ENCODE measurements around the gene ZBED1.
"Not testable (repeated sequence)": the region's sequence is repeated elsewhere in the genome, so short reads cannot be mapped to it uniquely, and the experiment has no call there.

The ZBED1 gene

GRCh38 chrX:2474963-2475726 is 25.6 kb downstream of the ZBED1 start:
- no peaks in the 10 kb centered on the region for H3F3A ChIP-seq (ENCODE audit: insufficient read depth, low read length)
- no peaks in the 10 kb centered on the region for H3K9me2 ChIP-seq (ENCODE audit: low read depth, low read length)
- H3K4me1 ChIP-seq (ENCODE audit: insufficient read depth, low read length, severe bottlenecking): no peaks in the 10 kb centered on the region
- H3K79me2 ChIP-seq (ENCODE audit: insufficient read depth, low read length): peaks cover 28% of the 10 kb centered on the region
- no peaks in the 10 kb centered on the region for H3K27me3 ChIP-seq (ENCODE audit: insufficient read depth, low read length)
- no peak overlapping the region for H3K4me3 ChIP-seq (ENCODE audit: low read depth, low read length, poor library complexity, severe bottlenecking)
- H3K9me3 ChIP-seq (ENCODE audit: low read length): no peaks in the 10 kb centered on the region
- no peaks in the 10 kb centered on the region for H4K20me1 ChIP-seq (ENCODE audit: insufficient read depth, low read length)
- H2AFZ ChIP-seq (ENCODE audit: low read length): no peak overlapping the region
- no peak overlapping the region for H3K4me2 ChIP-seq (ENCODE audit: low read length)
- TF ChIP-seq CTCF (IDR thresholded peaks at IDR 0.05; ENCODE audit: low read length) (no peak), EZH2 (IDR thresholded peaks at IDR 0.05; ENCODE audit: borderline replicate concordance, low read length) (no peak)
- H3K9ac ChIP-seq (ENCODE audit: low read length): no peak overlapping the region
- H3K27ac ChIP-seq (ENCODE audit: low read depth, low read length, poor library complexity, severe bottlenecking): no peak overlapping the region
- H3K36me3 ChIP-seq (ENCODE audit: insufficient read depth, low read length): peaks cover 21% of the 10 kb centered on the region

DNA sequence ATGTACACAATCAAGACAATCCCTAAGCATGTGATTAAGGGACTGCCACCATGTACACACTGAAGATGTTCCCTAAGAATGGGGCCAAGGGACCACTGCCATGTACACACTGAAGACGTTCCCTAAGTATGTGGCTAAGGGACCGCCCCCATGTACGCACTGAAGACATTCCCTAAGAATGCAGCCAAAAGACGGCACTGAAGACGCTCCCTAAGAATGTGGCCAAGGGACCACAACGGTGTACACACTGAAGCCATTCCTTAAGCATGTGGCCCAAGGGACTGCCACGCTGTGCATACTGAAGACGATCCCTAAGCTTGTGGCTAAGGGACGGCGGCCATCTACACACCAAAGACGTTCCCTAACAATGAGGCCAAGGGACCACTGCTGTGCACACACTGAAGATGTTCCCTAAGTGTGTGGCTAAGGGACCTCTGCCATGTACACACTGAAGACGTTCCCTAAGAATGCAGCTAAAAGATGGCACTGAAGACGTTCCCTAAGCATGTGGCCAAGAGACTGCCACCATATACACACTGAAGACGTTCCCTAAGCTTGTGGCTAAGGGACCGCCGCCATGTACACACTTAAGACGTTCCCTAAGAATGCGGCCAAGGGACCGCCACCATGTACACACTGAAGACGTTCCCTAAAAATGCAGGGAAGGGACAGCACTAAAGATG is 26.4 kb downstream of the ZBED1 start:
- H3K4me2 ChIP-seq (ENCODE audit: low read length): no peak overlapping the region
- no peaks in the 10 kb centered on the region for H3K27me3 ChIP-seq (ENCODE audit: insufficient read depth, low read length)
- H3K36me3 ChIP-seq (ENCODE audit: insufficient read depth, low read length): peaks cover 15% of the 10 kb centered on the region
- H3K27ac ChIP-seq (ENCODE audit: low read depth, low read length, poor library complexity, severe bottlenecking): no peak overlapping the region
- TF ChIP-seq CTCF (IDR thresholded peaks at IDR 0.05; ENCODE audit: low read length) (no peak), EZH2 (IDR thresholded peaks at IDR 0.05; ENCODE audit: borderline replicate concordance, low read length) (no peak)
- H3K4me3 ChIP-seq (ENCODE audit: low read depth, low read length, poor library complexity, severe bottlenecking): no peak overlapping the region
- H2AFZ ChIP-seq (ENCODE audit: low read length): no peak overlapping the region
- H3K9me2 ChIP-seq (ENCODE audit: low read depth, low read length): no peaks in the 10 kb centered on the region
- H3F3A ChIP-seq (ENCODE audit: insufficient read depth, low read length): no peaks in the 10 kb centered on the region
- no peaks in the 10 kb centered on the region for H3K4me1 ChIP-seq (ENCODE audit: insufficient read depth, low read length, severe bottlenecking)
- peaks cover 21% of the 10 kb centered on the region for H3K79me2 ChIP-seq (ENCODE audit: insufficient read depth, low read length)
- no peaks in the 10 kb centered on the region for H4K20me1 ChIP-seq (ENCODE audit: insufficient read depth, low read length)
- no peaks in the 10 kb centered on the region for H3K9me3 ChIP-seq (ENCODE audit: low read length)
- H3K9ac ChIP-seq (ENCODE audit: low read length): no peak overlapping the region

DNA sequence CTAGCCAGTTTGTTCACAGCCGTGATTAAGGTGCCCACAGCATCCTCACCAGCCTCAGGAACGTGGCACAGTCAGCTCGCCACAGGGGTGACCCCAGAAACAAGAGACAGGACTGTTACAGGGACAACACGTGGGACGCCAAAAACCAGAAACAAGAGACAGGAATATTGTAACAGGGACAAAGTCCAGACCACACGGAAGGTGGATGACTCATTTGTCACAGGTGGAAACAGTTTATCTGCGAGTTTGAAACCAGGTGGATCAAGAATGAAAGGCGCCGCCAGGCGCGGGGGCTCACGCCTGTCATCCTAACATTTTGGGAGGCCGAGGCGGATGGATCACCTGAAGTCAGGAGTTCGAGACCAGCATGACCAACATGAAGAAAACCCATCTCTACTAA is 27.7 kb downstream of the ZBED1 start:
- H2AFZ ChIP-seq (ENCODE audit: low read length); H3K9me2 ChIP-seq (ENCODE audit: low read depth, low read length); H3K9me3 ChIP-seq (ENCODE audit: low read length); H3K4me3 ChIP-seq (ENCODE audit: low read depth, low read length, poor library complexity, severe bottlenecking); H3K27ac ChIP-seq (ENCODE audit: low read depth, low read length, poor library complexity, severe bottlenecking); H3K4me1 ChIP-seq (ENCODE audit: insufficient read depth, low read length, severe bottlenecking); H3K4me2 ChIP-seq (ENCODE audit: low read length); H4K20me1 ChIP-seq (ENCODE audit: insufficient read depth, low read length); H3K27me3 ChIP-seq (ENCODE audit: insufficient read depth, low read length); H3F3A ChIP-seq (ENCODE audit: insufficient read depth, low read length); H3K9ac ChIP-seq (ENCODE audit: low read length): not testable (repeated sequence)
- H3K36me3 ChIP-seq (ENCODE audit: insufficient read depth, low read length): peaks cover 14% of the 10 kb centered on the region
- peaks cover 20% of the 10 kb centered on the region for H3K79me2 ChIP-seq (ENCODE audit: insufficient read depth, low read length)

Measured in OCI-LY1 (cell line).